ENCODE measurements around the gene MAST3. TPM values are rescaled to one million over a fixed set of nuclear protein-coding genes. Genes with fewer than 3 reads are reported as not detected.

Gene MAST3
- total RNA-seq, 1 donor from 2014 or later, result 4.6 TPM

DNA sequence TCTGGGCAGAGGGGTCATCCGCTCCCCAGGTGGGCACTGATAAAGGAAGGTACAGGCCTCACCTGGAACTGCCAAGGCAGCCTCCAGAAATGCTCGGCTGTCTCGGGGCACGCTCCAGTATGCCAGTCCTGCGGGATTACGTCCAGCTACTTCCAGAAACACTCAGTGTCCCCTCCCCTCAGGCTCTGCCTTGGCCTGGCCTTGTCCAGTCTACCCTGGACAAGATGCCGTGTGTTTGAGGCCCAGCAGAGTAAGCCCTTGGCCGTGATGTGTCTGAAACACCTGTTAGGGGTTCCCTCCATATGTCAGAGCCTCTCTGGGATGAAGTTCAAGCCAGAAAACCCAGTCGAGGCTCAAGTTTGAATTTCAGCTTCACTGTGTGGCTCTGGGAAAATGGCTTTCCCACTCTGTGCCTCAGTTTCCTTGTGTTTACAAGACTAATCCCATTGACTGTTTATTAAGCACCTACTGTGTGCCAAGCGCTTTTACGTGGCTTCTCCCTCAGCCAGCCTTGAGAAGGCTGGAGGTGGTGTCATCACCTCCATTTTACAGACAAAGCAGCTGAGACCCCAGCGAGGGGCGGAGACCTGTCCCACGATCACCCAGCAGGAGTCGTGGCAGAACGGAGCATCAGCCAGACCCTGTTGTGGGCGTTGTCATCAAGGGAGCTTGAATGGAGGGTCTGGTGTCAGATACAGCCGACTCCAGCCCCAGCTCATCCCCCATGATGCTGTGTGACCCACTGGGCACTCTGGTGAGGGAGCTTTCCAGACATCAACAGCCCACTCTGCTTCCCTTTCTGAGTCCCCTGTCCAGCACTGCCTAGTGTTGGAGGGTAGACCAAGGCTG lies 53.4 kb downstream of the MAST3 start:
- no peak for DNase-seq (ENCODE audit: low read depth)
- Histone ChIP-seq H3K36me3 (ENCODE audit: control insufficient read depth, insufficient read depth, low read length) (peaks cover 2% of the 10 kb centered on the region), H3K4me3 (ENCODE audit: low read depth, low read length) (no peak overlapping the region), H3K27me3 (ENCODE audit: control insufficient read depth, insufficient read depth, low read length) (no peaks in the 10 kb centered on the region)
- TF ChIP-seq, protein P1, sequence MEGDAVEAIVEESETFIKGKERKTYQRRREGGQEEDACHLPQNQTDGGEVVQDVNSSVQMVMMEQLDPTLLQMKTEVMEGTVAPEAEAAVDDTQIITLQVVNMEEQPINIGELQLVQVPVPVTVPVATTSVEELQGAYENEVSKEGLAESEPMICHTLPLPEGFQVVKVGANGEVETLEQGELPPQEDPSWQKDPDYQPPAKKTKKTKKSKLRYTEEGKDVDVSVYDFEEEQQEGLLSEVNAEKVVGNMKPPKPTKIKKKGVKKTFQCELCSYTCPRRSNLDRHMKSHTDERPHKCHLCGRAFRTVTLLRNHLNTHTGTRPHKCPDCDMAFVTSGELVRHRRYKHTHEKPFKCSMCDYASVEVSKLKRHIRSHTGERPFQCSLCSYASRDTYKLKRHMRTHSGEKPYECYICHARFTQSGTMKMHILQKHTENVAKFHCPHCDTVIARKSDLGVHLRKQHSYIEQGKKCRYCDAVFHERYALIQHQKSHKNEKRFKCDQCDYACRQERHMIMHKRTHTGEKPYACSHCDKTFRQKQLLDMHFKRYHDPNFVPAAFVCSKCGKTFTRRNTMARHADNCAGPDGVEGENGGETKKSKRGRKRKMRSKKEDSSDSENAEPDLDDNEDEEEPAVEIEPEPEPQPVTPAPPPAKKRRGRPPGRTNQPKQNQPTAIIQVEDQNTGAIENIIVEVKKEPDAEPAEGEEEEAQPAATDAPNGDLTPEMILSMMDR (IDR thresholded peaks at IDR 0.05; ENCODE audit: insufficient read depth, low read length, poor library complexity, severe bottlenecking), result no peak

DNA sequence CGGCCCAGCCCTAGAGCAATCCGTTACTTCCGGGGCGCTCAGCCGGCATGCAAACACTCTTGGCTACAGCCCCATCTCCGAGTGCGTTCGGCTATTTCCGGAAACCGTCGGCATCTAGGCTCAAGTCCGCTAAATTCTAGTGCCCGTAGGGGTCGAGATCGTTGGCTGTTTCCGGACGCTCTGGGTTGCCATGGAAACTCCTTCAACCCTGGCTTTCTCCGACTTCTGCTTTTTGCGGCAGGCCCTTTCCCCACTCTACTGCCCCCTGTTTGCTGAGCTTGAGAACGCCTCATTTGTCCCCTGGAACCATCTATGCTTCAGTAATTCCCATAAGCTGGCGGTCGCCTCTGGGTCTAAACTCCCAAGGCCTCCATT lies 54.9 kb downstream of the MAST3 start:
- no peaks in the 10 kb centered on the region for H3K27me3 ChIP-seq (ENCODE audit: control insufficient read depth, insufficient read depth, low read length)
- DNase-seq (ENCODE audit: low read depth), result peak; percentile 95
- TF ChIP-seq, protein P1 (IDR thresholded peaks at IDR 0.05; ENCODE audit: insufficient read depth, low read length, poor library complexity, severe bottlenecking), result peak; percentile 70
- peak overlapping the region; percentile 43 for H3K4me3 ChIP-seq (ENCODE audit: low read depth, low read length)
- peaks cover 2% of the 10 kb centered on the region for H3K36me3 ChIP-seq (ENCODE audit: control insufficient read depth, insufficient read depth, low read length)

DNA sequence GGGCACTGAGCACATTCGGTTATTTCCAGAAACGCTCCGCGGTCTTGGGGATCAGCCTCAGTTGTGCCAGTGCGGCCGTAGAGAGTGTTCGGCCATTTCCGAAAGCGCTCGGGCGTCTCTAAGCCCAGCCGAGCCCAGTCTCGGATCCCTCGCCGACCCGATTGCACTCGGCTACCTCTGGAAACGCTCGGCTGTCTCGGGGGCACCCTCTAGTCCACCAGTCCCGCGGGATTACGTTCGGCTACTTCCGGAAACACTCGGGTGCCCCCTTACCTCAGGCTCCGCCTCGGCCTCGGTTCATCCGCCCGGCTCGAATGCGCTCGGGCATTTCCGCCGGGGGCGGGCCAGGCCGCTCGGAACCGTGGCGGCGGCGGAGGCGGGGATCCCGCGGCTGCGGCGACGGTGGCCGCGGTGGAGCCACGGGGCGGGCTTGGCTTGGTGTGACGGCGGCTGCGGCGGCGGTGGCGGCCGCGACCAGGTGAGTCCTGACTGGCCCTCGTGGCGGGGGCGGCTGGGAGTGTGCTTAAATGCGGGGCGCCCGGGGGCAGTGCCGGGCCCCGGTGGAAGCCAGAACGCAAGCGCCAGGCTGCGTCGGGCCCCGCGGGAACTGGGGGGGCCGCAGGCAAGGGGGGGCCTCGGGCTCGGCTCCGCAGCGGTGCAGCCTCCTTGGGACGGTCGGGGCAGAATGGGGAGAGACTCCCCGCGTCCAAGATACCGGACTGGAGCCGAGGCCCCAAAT lies 55.4 kb downstream of the MAST3 start, which contains the start of gene PIK3R2:
Gene PIK3R2 (plus strand): TSS at position 347 of the 739 bp plus-strand sequence. CDS start 2,717 bp downstream, outside the sequence.
- TF ChIP-seq, protein P1 (IDR thresholded peaks at IDR 0.05; ENCODE audit: insufficient read depth, low read length, poor library complexity, severe bottlenecking), result no peak
- DNase-seq (ENCODE audit: low read depth), result peak; percentile 85
- Histone ChIP-seq H3K36me3 (ENCODE audit: control insufficient read depth, insufficient read depth, low read length) (peaks cover 2% of the 10 kb centered on the region), H3K27me3 (ENCODE audit: control insufficient read depth, insufficient read depth, low read length) (no peaks in the 10 kb centered on the region), H3K4me3 (ENCODE audit: low read depth, low read length) (peak within 1 kb of the TSS; percentile 96)

DNA sequence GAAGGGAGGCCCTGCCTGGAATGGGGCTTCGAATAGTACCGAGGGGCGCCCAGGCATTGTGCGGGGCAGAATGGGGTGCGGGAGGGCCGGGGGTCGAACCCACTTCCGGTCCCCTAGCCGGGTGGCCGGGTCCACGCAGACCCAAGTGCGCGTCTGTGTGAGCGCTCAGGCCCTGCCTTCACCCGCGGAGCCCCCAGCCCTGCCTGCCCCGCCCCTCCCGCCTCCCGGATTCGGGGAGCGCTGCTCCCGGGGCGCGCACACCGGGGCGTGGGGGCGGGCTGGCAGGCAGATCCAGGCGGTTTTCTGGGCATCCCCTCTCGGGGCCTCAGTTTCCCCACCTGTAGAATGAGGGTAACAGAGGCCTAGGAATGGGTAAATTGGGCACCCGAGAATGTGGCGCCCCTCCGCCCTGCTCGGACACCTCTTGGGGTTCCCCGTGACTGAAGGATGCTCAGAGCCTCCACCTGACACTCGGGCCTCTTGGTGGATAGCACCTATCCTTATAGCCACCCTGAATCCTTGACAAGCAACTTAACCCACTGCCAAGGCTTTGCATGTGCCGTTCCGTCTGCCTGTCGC lies 56.1 kb downstream of the MAST3 start:
- Histone ChIP-seq H3K27me3 (ENCODE audit: control insufficient read depth, insufficient read depth, low read length) (no peaks in the 10 kb centered on the region), H3K36me3 (ENCODE audit: control insufficient read depth, insufficient read depth, low read length) (peaks cover 2% of the 10 kb centered on the region), H3K4me3 (ENCODE audit: low read depth, low read length) (peak overlapping the region; percentile 96)
- DNase-seq (ENCODE audit: low read depth), result no peak
- TF ChIP-seq, protein P1 (IDR thresholded peaks at IDR 0.05; ENCODE audit: insufficient read depth, low read length, poor library complexity, severe bottlenecking), result no peak

DNA sequence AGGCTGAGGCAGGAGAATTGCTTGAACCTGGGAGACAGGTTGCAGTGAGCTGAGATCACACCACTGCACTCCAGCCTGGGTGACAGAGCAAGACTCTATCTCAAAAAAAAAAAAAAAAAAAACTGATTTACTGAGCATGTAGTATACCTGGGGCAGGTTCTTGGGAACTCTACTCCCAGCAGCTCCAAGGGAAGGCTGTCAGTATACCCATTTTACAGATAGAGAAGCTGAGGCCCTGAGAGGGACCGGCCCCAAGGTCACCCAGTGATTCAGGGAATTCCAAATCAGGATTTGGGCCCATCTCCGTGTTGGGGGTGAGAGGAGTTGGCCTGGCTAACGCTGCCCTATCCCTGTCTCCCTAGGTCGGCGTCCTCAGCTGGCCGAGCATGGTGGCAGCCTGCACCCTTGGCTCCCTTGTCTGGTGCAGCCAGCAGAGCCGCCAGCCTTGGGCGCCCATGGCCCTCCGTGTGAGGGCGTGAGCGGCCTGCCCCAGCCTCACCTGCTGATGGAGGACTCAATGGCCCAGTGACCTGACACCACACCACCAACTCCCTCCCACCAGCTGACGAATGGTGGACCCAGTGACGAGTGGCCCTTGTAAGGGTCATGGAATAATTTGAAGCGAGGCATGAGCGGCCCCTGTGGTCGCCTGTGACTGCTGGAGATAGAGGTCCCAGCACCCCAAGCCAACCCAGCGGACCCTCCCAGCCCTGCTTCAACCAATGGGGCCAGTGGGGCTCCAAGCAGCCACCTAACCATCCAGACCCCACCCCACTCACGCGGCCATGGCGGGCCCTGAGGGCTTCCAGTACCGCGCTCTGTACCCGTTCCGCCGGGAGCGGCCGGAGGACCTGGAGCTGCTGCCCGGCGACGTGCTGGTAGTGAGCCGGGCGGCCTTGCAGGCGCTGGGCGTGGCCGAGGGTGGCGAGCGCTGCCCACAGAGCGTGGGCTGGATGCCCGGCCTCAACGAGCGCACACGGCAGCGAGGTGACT lies 57.8 kb downstream of the MAST3 start:
- Histone ChIP-seq H3K27me3 (ENCODE audit: control insufficient read depth, insufficient read depth, low read length) (no peaks in the 10 kb centered on the region), H3K4me3 (ENCODE audit: low read depth, low read length) (no peak overlapping the region), H3K36me3 (ENCODE audit: control insufficient read depth, insufficient read depth, low read length) (peaks cover 2% of the 10 kb centered on the region)
- TF ChIP-seq, protein P1 (IDR thresholded peaks at IDR 0.05; ENCODE audit: insufficient read depth, low read length, poor library complexity, severe bottlenecking), result no peak
- no peak for DNase-seq (ENCODE audit: low read depth)
